Pancreas (tissue), 10 donors: ENCODE data around the gene MSH2. TPM values are rescaled to one million over a fixed set of nuclear protein-coding genes. Genes with fewer than 3 reads are reported as not detected.
"Not testable (repeated sequence)": the region's sequence is repeated elsewhere in the genome, so short reads cannot be mapped to it uniquely, and the experiment has no call there.

ENCODE experiments used
- ATAC-seq, 4 donors: fragments of 200-7000 bp; cut with Tn5 transposase; one replicate each; pipeline versions ENCODE4 v1.8.0 to v1.9.1; 2020; ENCODE audit warnings: mild to moderate bottlenecking in 4 of 4, moderate library complexity in 4 of 4
- DNase-seq, 6 donors: peaks; one replicate each; pipeline ENCODE4 v3.0.0-alpha.2; 2020
- FAIRE-seq: peaks from 2 replicates; lab custom pipeline; 2012; peaks lifted over from hg19 to GRCh38; lab: Jason Lieb, UNC
- H3K27ac ChIP-seq, 4 donors: fragments of 200-600 bp; sonication (generic); 1 replicate in 3 of 4; 2 replicates in 1 of 4; pipeline versions ENCODE4 v1.5.0 to v1.8.0; 2020
- H3K27me3 ChIP-seq, 4 donors: fragments of 200-600 bp; one replicate each; pipeline ENCODE4 v1.8.0; 2021
- H3K36me3 ChIP-seq, 3 donors: fragments of 200-600 bp; sonication (generic) in 1 of 3; one replicate each; pipeline versions ENCODE4 v1.5.0 to v1.8.0; 2020 to 2021
- H3K4me1 ChIP-seq, 3 donors: fragments of 200-600 bp; one replicate each; pipeline ENCODE4 v1.8.0; 2021
- H3K4me3 ChIP-seq, 4 donors: fragments of 200-600 bp; sonication (generic) in 2 of 4; one replicate each; pipeline versions ENCODE4 v1.5.0 to v1.8.0; 2020 to 2021
- H3K9me3 ChIP-seq, 4 donors: fragments of 200-600 bp; one replicate each; pipeline ENCODE4 v1.8.0; 2021
- CTCF ChIP-seq, 4 donors: fragments of 200-600 bp; sonication (generic) in 3 of 4; IDR thresholded peaks; one replicate each; pipeline versions ENCODE4 v1.5.0 to v1.8.0; 2021; ENCODE audit warnings: antibody characterized with exemption in 4 of 4
- WGBS, 2 donors: extraction: QIAGEN DNeasy Blood & Tissue Kit; methylation state at CpG; one replicate each; pipeline ENCODE4 v1.1.7; 2013; 5-methylcytosine and 5-hydroxymethylcytosine counted together
- intact Hi-C, 3 donors: fragments of 100-400 bp; cut with DNase I; formaldehyde crosslinking; loops; one replicate each; pipeline versions ENCODE4 v1.11.1 to v1.14.2; 2022
- polyA plus RNA-seq, 2 donors: library from polyadenylated mRNA; stranded (reverse); fragments of 200-250 nt; gene quantifications; one replicate each; pipeline ENCODE4 v1.2.3, GENCODE V29; 2013
- total RNA-seq, 6 donors: library from RNA; stranded (reverse); fragmentation: NEBNext Ultra II Directional in 4 of 6; extraction: Animal tissue kit (Norgen Biotek cat#: 25700) in 4 of 6; gene quantifications; one replicate each; pipeline versions ENCODE4 v1.2.1 to v1.2.4, GENCODE V29; 2021 to 2023
- donor health status: healthy with polysubstance abuse.
- donor health status: DM: no; HTN: no; CAD: no; lungs with moderate emphysema.
- donor health status: DM: no; HTN: no; CAD: no.
- donor health status: control.
- donor health status: control.
- donor health status: Bipolar disorder and iron deficiency.
- donor health status: DM: yes; HTN: yes; CAD: no.
- donor health status: DM: no; HTN: no; CAD: no.
- donor health status: DM: no; HTN: no; CAD: no.
- donor health status: DM: yes; HTN: yes; CAD: no.

The MSH2 gene
- total and polyA plus RNA-seq, 8 donors = 3.3 to 10.3 (median 7.3) TPM

GRCh38 chr2:47437287-47437686, 34.3 kb downstream of the MSH2 start:
- Histone ChIP-seq H3K27me3 (no peaks in the 10 kb centered on the region), H3K4me3 (no peak overlapping the region), H3K27ac (no peak overlapping the region), H3K36me3 (no peaks in the 10 kb centered on the region), H3K9me3 (no peaks in the 10 kb centered on the region), H3K4me1 (no peaks in the 10 kb centered on the region)
- FAIRE-seq (peak; percentile 60), DNase-seq (no peak), ATAC-seq (peak in 3 of 4 donors; percentile 59 to 70 (median 67))
- intact Hi-C loops = loop anchor here in 2 of 3 donors (5.0 kb wide), 2 partner anchors 330 to 670 kb away; no protein-coding TSS in a partner anchor
- peak in 2 of 4 donors; percentile 15 to 21 for TF ChIP-seq CTCF (IDR thresholded peaks at IDR 0.05)
- 31 to 37% methylated on average over 4 of the region's 4 CpGs for WGBS, 2 donors

GRCh38 chr2:47438106-47438505, 35.1 kb downstream of the MSH2 start:
- no peaks in the 10 kb centered on the region for H3K9me3 ChIP-seq
- no peak for FAIRE-seq
- H3K4me1 ChIP-seq = no peaks in the 10 kb centered on the region
- TF ChIP-seq CTCF (IDR thresholded peaks at IDR 0.05) = no peak
- intact Hi-C loops = loop anchor here in 2 of 3 donors (5.0 kb wide), 2 partner anchors 329 to 669 kb away; no protein-coding TSS in a partner anchor
- ATAC-seq = no peak
- WGBS, 2 donors = 82 to 89% methylated on average over 3 of the region's 3 CpGs
- DNase-seq = no peak
- no peaks in the 10 kb centered on the region for H3K36me3 ChIP-seq
- H3K27me3 ChIP-seq = no peaks in the 10 kb centered on the region
- no peak overlapping the region for H3K4me3 ChIP-seq
- H3K27ac ChIP-seq = no peak overlapping the region

- intact Hi-C loops = loop anchor here in 2 of 3 donors (5.0 kb wide), 2 partner anchors 329 to 669 kb away; no protein-coding TSS in a partner anchor
- H3K27me3 ChIP-seq = no peaks in the 10 kb centered on the region
Measured at GRCh38 chr2:47438783-47439182, 35.8 kb downstream of the MSH2 start.

GRCh38 chr2:47451790-47452189, 48.8 kb downstream of the MSH2 start:
- Histone ChIP-seq H3K27ac (no peak overlapping the region), H3K27me3 (no peaks in the 10 kb centered on the region), H3K36me3 (no peaks in the 10 kb centered on the region), H3K4me3 (no peak overlapping the region), H3K4me1 (no peaks in the 10 kb centered on the region), H3K9me3 (no peaks in the 10 kb centered on the region)
- intact Hi-C loops = no loop called here
- no peak for DNase-seq
- ATAC-seq = no peak
- TF ChIP-seq CTCF (IDR thresholded peaks at IDR 0.05) = no peak
- FAIRE-seq = no peak

More at GRCh38 chr2:47438783-47439182, 35.8 kb downstream of the MSH2 start:
- no peak overlapping the region for H3K4me3 ChIP-seq
- H3K27ac ChIP-seq = no peak overlapping the region
- no peak for FAIRE-seq
- H3K4me1 ChIP-seq = no peaks in the 10 kb centered on the region
- no peaks in the 10 kb centered on the region for H3K9me3 ChIP-seq
- DNase-seq = no peak
- 98% methylated on average over 2 of the region's 2 CpGs for WGBS, 2 donors
- ATAC-seq = no peak
- H3K36me3 ChIP-seq = no peaks in the 10 kb centered on the region
- TF ChIP-seq CTCF (IDR thresholded peaks at IDR 0.05) = no peak

GRCh38 chr2:47452761-47453160, 49.8 kb downstream of the MSH2 start:
- 92 to 95% methylated on average over 2 of the region's 2 CpGs for WGBS, 2 donors
- ATAC-seq = no peak
- DNase-seq = no peak
- TF ChIP-seq CTCF (IDR thresholded peaks at IDR 0.05) = no peak
- Histone ChIP-seq H3K36me3 (no peaks in the 10 kb centered on the region), H3K4me3 (no peak overlapping the region), H3K9me3 (no peaks in the 10 kb centered on the region), H3K27me3 (no peaks in the 10 kb centered on the region), H3K4me1 (no peaks in the 10 kb centered on the region), H3K27ac (no peak overlapping the region)
- no peak for FAIRE-seq
- intact Hi-C loops = no loop called here

- H3K9me3 ChIP-seq, DNase-seq, intact Hi-C loops, FAIRE-seq, H3K27me3 ChIP-seq, H3K36me3 ChIP-seq, H3K4me1 ChIP-seq, H3K4me3 ChIP-seq, ATAC-seq, H3K27ac ChIP-seq: not testable (repeated sequence)
- WGBS, 2 donors = 99% methylated on average over 5 of the region's 5 CpGs
Measured at GRCh38 chr2:47454818-47455217, 51.9 kb downstream of the MSH2 start.
